Measurements from ENCODE around the gene POLD3.

Gene POLD3

GRCh38 chr11:74689666-74690065 is 97.3 kb downstream of the POLD3 start:
- DNase-seq (ENCODE audit: extremely low read depth, low read depth), result no peak
- no peak for TF ChIP-seq CTCF (IDR thresholded peaks at IDR 0.05; ENCODE audit: low read depth, low read length)

GRCh38 chr11:74691755-74692154 is 99.4 kb downstream of the POLD3 start:
- no peak for DNase-seq (ENCODE audit: extremely low read depth, low read depth)
- no peak for TF ChIP-seq CTCF (IDR thresholded peaks at IDR 0.05; ENCODE audit: low read depth, low read length)

Measured in AG09319 (cell line).